ELR (cell line): ENCODE results near the gene GAB1.
A peak's percentile ranks its signal among the peaks of the same experiment; 100 is the strongest.

Experiments used
- DNase-seq: peaks from one replicate; pipeline ENCODE4 v3.0.0-alpha.2; 2015; ENCODE audit warnings: low read depth

The GAB1 gene

DNA sequence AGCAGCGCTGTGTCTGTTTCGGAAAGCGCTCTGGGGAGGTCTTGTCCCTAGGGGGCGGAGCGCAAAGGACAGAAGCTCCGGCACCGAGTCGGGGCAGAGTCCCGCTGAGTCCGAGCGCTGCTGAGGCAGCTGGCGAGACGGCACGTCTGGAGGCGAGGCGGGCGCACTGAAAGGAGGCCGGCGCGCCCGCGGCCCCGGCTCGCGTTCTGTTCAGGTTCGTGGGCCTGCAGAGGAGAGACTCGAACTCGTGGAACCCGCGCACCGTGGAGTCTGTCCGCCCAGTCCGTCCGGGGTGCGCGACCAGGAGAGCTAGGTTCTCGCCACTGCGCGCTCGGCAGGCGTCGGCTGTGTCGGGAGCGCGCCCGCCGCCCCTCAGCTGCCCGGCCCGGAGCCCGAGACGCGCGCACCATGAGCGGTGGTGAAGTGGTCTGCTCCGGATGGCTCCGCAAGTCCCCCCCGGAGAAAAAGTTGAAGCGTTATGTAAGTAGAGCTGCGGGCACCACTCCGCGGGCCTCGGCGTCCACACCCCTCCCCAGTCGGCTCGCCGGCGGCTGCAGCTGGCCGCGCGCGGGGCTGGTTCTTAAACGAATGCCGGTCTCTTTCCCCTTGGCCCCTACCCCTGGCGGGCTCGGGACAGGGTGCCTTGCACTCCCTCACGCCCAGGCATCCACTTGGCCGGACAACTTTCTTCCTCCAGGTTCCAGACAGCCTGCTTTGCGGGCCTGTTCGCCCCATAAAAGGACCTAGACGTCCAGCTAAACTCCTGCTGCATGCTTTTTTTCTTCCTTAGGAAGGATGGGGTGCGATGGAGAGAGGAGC lies at the start of gene GAB1:
GAB1 (plus strand) TSS at position 96 of the 819 bp plus-strand sequence; CDS start at position 409, 313 bp downstream.
- peak; percentile 79 for DNase-seq

DNA sequence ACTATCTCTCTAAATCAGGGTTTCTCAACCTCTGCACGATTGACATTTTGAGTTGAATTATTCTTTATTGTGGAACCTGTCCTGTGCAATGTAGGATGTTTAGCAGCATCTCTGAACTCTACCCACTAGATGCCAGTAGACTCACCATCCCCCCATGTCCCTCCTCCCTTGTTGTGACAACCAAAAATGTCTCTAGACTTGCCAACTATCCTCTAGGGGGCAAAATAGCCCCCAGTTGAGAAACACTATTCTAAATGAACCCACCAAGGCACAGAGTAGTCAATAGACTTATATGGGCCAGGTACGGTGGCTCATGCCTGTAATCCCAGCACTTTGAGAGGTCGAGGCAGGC lies 49.1 kb upstream of the GAB1 start:
- peak; percentile 4 for DNase-seq

DNA sequence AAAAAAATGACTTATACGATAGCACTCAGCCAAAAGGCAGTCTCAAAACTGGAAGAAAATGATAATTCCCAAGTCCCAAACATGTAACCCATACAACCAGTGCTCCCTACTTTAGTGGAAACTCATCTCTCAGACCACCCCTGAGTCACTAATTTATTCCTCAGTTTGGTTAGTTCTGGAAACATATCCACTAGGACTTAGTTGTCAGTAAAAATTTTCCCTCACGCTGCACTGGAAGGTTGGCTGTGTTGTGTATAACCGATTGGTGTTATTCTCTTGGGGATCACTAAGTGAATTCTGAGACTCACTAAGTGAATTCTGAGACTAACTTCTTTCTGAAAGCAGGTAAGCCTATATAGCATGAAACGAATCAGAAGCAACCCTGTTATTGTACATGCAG lies 48.5 kb upstream of the GAB1 start:
- no peak for DNase-seq

DNA sequence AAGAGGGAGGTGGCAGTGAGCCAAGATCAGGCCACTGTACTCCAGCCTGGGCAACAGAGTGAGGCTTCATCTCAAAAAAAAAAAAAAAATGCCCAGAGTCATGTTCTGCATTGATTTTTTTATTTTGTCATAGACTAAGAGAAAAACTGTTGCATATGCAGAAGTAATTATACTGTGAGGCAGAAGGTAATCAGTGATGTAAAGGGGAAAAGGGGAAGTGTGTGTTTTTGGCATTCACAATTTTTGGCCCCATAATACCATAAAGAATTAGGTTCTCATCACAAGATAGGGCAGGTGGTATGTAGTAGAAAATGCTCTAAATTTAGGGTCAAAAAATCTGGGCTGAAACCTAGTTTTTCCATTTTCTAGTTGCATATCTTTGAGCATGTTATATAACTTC lies 47.3 kb upstream of the GAB1 start:
- no peak for DNase-seq

DNA sequence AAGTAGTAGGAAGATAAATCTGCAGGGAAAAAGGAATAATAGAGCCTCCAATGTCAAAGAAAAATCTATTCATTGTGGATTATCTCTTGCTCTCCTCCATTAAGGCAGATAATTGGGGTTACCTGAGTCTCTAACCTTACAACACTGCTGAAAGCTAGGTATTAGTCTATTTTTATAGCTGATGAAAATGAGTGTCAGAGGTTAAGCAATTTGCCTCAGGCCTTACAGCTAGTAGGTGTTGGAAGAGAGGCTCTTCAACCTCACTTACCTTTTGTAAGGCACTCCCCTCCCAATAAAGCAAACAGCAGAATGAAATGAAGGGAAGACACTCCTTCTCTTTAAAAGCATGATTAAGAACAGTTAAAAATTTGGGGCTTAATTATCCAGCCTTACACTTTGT lies 45.4 kb upstream of the GAB1 start:
- DNase-seq, result no peak

DNA sequence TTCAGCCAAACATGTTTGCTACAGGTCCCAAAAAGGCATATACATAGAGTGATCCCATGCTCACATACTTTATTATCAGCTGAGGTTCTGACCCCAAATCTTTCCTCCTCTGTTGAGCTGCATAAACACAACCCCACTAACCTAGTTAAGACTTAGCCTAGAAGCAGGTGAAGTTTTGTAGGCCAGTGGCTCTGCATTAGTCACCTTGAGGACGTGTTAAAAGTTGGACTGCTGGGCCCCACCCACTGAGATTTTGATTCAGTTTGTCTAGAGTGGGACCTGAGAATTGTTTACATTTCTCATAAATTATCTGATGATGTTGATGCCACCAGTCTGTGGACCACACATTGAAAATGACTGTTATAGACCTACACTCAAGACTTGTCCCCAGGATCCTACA lies 43.8 kb upstream of the GAB1 start:
- no peak for DNase-seq

DNA sequence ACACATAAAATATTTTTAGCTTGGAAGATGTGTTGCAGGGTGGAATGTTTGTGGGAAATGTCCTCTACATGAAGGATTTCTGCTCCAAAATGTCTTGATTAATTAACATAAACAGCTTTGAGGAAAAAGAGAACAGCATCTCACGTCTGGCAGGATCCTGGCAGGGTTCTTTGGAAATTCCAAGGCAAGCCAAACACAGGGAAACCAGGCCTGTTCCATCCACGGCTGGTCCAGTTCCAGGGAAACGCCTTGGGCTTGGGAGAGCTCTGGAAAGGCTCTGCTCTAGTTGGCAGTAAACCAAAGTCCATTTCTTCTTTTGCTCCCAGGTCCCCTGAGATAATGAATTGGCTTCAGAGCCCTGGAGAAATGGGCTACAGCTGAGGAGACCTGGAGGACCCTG lies 42.4 kb upstream of the GAB1 start:
- no peak for DNase-seq

DNA sequence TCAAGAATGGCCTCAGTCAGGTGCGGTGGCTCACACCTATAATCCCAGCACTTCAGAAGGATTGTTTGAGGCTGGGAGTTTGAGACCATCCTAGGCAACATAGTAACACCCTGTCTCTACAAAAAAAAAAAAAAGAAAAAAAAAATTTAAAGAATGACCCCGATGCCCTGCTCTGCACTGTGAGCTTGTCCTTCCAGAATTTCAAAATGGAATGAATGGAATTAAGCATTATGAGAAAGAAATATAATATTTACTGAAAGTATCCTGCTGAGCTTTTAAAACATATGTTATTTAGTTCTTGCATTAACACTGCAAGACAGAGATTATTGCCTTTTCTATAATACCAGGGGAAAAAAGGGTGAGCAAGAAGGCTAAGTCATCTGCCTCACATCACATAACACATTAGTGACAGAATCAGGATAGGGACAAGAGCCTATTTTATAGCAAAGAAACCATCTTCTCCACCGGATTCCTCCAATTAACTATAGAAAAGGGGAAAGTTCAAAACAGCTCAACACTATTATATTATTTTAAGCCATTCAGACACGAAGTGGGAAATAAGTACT lies 41.9 kb upstream of the GAB1 start:
- no peak for DNase-seq

DNA sequence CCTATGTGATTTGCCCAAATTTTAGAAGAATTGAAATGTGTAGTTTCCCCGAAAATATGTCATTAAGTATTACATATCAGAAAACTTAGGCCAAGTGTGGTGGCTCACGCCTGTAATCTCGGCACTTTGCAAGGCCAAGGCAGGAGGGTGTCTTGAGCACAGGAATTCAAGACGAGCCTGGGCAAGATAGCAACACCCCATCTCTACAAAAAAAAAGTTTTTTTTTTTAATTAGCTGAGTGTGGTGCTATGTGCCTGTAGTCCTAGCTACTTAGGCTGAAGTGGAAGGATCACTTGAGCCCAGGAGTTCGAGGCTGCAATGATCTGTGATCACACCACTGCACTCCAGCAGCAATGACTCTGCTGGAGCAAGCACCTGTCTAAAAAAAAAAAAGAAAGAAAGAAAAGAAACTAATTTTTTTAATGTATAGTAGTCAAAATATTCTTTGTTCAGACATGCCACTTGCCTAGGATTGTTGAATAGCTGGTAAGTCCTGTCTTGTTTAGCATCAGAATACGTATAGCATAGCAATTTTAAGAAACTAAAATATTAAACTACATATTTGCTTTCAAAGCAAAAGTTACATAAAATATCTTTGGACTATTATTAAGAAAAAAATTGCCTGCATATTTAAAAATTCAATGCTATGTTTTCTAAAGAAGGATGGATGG lies 40.1 kb upstream of the GAB1 start:
- DNase-seq, result no peak

DNA sequence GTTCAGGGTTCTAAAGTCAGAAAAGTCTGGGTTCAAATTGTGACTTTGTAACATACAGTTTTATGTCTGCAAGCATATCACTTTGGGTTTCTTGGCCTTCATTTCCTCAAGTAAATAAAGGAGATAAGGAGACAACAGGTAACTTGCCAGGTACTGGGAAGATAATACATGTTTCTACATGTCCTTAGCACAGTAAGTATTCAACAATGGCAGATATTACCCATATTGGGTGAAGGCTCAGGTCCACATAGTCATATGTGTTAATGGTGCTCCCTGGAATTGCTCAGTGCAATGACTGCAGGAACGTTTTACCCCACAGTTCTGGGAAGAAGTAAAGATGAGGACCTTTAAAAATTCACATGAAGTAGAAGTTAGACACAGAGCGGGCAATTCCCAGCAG lies 35.8 kb upstream of the GAB1 start:
- no peak for DNase-seq

DNA sequence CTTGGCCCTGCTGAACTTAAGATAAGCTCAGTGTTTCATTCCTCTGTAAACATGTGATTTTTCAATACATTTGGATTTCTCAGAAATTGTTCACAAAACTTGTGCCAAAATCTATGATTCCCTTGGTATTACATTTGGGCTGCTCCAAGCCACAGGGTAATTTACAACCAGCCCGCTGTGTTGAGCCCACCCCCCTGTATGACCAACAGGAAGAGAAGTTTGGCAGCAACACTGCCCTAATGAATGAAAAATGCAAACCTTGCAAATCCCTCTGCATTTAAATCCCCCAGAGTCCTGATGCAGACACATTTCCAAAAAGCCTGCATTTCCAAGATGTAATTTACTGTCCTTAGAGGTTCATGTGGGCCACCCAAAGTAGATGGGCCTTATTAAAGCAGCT lies 34.1 kb upstream of the GAB1 start:
- no peak for DNase-seq

DNA sequence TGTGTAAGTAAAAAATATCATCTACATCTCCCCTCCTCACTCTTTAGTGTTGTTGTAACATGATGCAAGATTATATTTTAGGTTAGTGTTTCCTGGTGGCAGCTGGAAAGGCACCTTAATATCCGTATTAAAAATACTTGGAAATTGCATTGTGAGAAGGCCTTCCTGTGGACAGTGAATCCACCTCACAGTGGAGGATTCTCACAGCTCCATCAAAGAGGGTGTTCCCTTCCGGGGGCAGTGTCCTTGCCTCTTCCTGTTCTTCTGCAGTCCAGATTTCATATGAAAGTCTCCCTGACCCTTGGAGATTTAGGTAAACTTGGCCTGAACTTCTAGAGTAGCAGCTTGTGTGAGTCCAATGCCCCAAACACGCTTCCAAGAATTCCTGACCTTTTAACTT lies 29.9 kb upstream of the GAB1 start:
- no peak for DNase-seq

DNA sequence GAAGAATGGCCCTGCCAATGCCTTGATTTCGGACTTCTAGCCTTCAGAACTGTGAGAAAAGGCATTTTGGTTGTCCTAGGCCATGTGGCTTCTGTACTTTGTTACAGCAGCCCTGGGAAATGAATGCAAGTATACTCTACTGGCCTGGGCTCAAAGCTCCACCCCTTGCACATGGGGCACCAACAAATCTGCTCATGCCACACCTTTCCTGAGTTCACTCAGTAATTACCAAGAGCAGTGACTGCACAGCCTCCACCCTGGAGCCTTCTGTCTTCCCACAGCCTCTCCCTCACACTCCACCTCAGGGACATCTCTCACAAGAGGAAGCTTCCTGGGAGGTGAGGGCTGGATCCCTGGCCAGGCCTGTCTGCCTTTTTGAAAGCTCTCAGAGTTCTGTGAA lies 29.1 kb upstream of the GAB1 start:
- DNase-seq, result no peak

DNA sequence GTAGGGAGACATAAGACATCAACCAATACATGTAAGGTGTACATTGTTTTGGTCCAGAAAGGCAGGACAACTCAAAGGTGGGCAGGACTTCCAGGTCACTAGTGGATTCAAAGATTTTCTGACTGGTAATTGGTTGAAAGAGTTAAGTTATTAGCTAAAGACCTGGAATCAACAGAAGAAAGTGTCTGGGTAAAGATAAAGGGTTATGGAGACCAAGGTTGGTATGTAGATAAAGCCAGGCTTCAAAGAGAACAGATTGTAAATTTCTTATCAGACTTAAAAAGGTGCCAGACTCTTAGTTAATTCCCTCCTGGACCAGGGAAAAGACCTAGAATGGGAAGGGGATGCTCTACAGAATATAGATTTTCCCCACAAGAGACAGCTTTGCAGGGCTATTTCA lies 28.3 kb upstream of the GAB1 start:
- DNase-seq, result no peak

DNA sequence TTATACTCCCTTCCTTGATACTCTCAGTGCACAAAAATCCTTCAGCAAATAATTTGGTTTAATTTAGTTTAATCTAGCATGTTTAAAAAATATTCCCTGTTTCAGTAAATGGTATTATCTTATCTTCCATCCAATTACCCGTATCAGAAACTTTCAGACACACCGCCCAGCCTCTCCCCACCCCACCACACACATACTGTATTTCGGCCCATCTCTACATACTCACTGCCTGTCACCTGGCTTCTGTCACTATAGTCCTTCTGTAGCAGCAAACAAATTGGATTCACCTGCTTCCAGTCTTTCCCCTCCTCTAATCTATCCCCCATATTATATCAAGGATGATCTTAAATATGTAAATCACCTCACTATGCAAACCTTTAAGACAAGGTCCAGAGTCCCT lies 24.8 kb upstream of the GAB1 start:
- no peak for DNase-seq

DNA sequence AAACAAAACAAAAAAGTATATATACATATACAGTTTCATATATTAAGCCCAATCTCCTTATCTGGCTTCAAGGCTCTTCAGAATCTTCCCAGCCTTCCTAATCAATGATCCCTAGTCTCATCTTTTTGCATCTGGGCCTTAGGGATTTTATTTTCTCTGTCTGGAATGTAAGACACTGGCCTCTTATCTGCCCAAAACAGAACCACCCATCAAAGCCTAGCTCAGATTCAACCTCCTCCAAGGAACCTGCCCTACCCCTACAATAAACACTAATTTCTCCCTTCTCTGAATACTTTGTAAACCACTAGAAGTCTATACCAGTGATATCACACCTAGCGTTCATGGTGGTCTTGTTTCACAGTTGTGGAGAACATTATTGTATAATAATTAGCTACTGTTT lies 23.2 kb upstream of the GAB1 start:
- DNase-seq, result no peak

DNA sequence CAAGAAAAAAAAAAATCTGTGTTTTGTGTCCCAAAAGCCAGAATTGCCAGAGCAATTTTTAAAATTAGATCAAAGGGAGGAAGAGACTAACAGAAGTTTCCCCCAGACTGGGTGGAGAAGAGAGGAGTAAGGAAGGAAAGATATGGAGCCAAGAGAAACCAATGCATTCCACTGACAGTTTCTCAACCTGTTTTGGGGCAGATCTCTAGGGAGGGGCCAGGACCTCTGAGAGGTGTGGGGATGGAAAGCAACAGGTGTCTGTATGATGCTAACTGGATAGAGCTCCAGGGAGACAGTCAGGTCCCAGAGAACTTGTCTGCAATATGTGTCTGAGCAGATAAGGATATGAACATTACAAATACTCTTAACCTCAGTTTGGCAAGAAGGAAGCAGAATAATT lies 22.7 kb upstream of the GAB1 start:
- no peak for DNase-seq

DNA sequence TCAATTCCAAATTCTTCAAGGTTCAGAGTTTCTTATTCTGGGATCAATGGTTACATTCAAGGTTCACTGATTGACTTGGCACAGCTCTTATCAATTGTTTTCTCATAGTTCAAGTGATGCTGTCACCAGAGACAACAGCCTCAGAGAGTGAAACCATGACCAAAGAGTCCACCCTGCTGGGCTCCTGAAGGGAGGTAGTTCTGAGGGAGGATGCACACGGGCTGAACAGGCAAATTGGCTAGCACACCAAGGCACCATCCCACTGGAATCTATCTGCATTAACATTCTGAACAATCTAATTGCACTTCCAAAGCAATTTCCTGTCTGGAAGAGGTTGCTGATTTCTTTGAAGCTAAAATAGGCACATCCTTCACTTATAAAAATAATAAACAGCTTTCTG lies 16.6 kb upstream of the GAB1 start:
- no peak for DNase-seq

DNA sequence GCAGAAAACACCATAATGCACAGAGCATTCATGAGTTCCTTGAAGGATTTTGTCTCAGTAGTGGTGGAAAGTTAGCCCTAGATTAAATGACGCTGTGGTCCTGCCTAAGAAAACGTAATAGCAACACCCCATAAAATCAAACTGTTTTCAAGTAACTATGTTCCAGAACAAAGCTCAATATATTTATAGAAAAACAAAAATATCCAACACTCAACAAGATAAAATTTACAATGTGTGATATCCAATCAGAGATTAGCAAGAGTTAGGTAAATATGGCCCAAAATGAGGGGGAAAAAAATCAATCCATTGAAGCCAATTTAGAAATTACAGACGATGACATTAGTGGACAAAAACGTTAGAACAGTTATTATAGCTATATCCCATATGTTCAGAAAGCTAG lies 9.9 kb upstream of the GAB1 start:
- no peak for DNase-seq

DNA sequence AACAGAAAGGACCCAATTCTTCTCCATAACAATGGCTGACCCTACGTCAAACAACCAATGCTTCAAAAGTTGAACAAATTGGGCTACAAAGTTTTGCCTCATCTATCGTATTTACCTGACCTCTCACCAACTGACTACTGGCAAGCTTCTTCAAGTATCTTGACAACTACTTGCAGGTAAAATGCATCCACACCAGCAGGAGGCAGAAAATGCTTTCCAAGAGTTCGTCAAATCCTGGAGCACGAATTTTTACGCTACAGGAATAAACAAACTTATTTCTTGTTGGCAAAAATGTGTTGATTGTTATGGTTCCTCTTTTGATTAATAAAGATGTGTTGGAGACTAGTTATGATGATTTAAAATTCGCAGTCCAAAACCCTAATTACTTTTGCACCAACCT lies 6.7 kb upstream of the GAB1 start:
- DNase-seq, result no peak

DNA sequence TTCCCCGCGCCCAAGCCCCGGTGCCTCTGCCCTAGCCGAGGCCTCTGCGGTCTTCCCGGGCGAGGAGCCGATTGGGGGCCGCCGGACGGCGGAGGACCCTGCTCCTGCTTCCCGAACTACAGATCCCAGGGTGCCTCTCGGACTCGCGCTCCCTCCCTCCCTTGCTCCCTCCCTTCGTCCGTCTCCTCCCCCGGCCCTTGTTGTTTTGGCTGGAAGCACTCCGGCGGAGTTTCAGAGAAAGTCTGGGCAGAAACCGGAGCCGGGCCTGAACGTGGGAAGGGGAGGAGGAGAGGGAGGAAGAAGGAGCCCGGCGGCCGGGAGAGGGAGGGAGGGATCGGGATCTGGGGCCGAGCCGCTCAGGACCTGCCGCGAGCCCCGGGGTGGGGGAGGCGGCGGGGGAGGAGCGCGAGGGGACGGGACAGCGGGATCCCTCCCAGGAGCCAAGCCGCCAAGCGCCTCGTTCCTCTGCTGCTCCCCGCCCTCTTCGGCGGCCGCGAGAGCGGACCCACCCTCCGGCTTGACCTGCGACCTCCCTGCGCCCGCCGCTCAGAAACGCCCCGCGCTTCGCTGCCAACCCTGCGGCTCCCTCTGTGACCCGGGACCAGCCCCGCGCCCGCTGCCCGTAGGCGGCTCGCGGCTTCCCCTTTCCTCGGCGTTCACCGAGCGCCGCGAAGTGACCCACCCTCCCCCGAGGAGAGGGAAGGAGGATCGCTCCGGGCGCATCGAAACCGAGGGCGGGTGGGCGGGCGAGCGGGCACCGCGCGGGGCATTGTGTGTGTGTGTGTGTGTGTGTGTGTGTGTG lies 496 bp upstream of the GAB1 start:
- DNase-seq, result peak; percentile 80

DNA sequence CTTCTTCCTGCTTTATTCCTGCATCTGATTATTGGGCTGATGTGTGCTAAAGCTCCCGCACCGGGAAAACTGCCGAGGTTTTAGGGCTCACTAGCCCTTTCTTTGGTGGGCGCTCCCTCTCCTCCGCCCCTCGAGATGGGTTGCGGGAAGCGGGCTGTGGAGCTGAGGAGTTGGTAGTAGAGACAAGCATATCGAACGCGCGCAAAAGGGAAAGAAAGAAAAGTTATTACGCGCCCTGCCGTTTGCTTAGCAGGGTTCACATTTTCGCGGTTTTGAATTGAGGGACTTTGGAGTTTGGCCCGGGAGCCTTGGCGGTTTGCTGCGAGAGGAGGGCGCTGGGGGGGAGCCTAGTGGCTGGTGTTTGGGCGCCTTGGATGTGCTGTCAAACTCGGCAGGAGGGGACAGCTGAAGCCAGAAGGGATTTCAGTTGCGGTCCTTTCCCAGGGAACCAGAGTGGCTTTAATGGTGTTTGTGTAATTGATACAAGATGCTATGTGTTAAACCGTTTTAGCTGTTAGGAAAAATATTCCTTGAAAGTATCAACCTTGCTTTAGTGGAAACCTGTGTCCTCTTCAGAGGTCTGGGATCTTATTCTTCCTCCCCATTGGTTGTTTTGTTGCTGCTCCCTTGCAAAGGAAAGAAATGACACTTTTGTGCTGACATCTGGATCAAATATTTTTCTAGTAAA lies 1.1 kb downstream of the GAB1 start:
- peak; percentile 59 for DNase-seq
